HepG2 (cell line): Measurements from ENCODE around the gene KCNK7. TPM values are rescaled to one million over a fixed set of nuclear protein-coding genes. Genes with fewer than 3 reads are reported as not detected.

ENCODE experiments used
- ATAC-seq: fragments of 200-7000 bp; cut with Tn5 transposase; 3 replicates; pipeline ENCODE4 v1.9.1; 2020; ENCODE audit warnings: mild to moderate bottlenecking, moderate library complexity
- BruUV-seq: library from RNA; stranded (reverse); fragments of 400-500 nt; replicated peaks from 2 replicates; lab custom pipeline; 2021; lab: Mats Ljungman, UMichigan
- CTCF ChIA-PET: fragments of 300-600 bp; formaldehyde crosslinking; extraction: SDS; loops from one replicate; lab custom pipeline; 2021; ENCODE audit warnings: low total read pairs, inconsistent platforms, low intra/inter-chr PET ratio; lab: Yijun Ruan, JAX
- POLR2A ChIA-PET: fragments of 350-600 bp; sonication (Branson Sonifier 250); formaldehyde crosslinking; loops from one replicate; lab custom pipeline; 2020; ENCODE audit warnings: antibody characterized with exemption, inconsistent platforms; lab: Yijun Ruan, JAX
- DNase-seq: peaks from one replicate; pipeline ENCODE4 v3.0.0-alpha.2; 2015; ENCODE audit warnings: low spot score
- FAIRE-seq: peaks from 3 replicates; lab custom pipeline; 2011; peaks lifted over from hg19 to GRCh38; lab: Jason Lieb, UNC
- H2AFZ ChIP-seq: one replicate; pipeline ENCODE4 v1.6.1; 2011; ENCODE audit warnings: low read length, inconsistent platforms
- H3K27ac ChIP-seq: fragments of 300-600 bp; 3 replicates; pipeline ENCODE4 v1.8.0; 2011; ENCODE audit warnings: mixed run types, mild to moderate bottlenecking, mixed read lengths, low read length, inconsistent platforms; ENCODE audit not compliant: insufficient read depth; ENCODE audit errors: extremely low read length
- H3K27me3 ChIP-seq, 2 experiments: fragments of 200-600 bp in 1 of 2; 2 replicates in 1 of 2; 3 replicates in 1 of 2; pipeline versions ENCODE4 v1.6.0 to v1.8.0; 2011; ENCODE audit warnings: low read length in 2 of 2, mild to moderate bottlenecking in 2 of 2, moderate library complexity in 2 of 2, inconsistent platforms in 1 of 2; ENCODE audit not compliant: insufficient read depth in 2 of 2, control insufficient read depth in 1 of 2
- H3K36me3 ChIP-seq, 2 experiments: fragments of 200-600 bp in 1 of 2; replicated peaks in 1 of 2; 2 replicates in 1 of 2; 3 replicates in 1 of 2; pipeline versions ENCODE4 v1.5.1 to v1.8.0; 2011; ENCODE audit warnings: low read length in 2 of 2, inconsistent platforms in 1 of 2; ENCODE audit not compliant: insufficient read depth in 2 of 2, control insufficient read depth in 1 of 2
- H3K4me1 ChIP-seq: 2 replicates; pipeline ENCODE4 v1.5.1; 2012; ENCODE audit warnings: low read length, inconsistent platforms; ENCODE audit not compliant: insufficient read depth
- H3K4me2 ChIP-seq: 2 replicates; pipeline ENCODE4 v1.6.0; 2011; ENCODE audit warnings: low read depth, low read length, inconsistent platforms
- H3K4me3 ChIP-seq, 3 experiments: fragments of 200-600 bp in 1 of 3; sonication (generic), shearing (Covaris generic) in 1 of 3; replicated peaks in 1 of 3; 2 replicates each; pipeline ENCODE4 v1.5.1; 2011 to 2016; ENCODE audit warnings: low read length in 3 of 3, inconsistent platforms in 2 of 3, low read depth in 2 of 3, mild to moderate bottlenecking in 2 of 3, control low read depth in 1 of 3, mixed read lengths in 1 of 3; ENCODE audit not compliant: insufficient read depth in 1 of 3
- H3K79me2 ChIP-seq: one replicate; pipeline ENCODE4 v1.6.1; 2011; ENCODE audit warnings: low read length, inconsistent platforms; ENCODE audit not compliant: insufficient read depth
- H3K9ac ChIP-seq: 2 replicates; pipeline ENCODE4 v1.6.0; 2011; ENCODE audit warnings: mild to moderate bottlenecking, low read depth, low read length, inconsistent platforms; ENCODE audit not compliant: insufficient read depth
- H3K9me3 ChIP-seq: 2 replicates; pipeline ENCODE4 v1.5.1; 2012; ENCODE audit warnings: mild to moderate bottlenecking, low read length
- H4K20me1 ChIP-seq: 2 replicates; pipeline ENCODE4 v1.6.0; 2011; ENCODE audit warnings: inconsistent platforms, mild to moderate bottlenecking, low read length, moderate library complexity; ENCODE audit not compliant: insufficient read depth
- GABPA ChIP-seq, 2 experiments: IDR thresholded peaks; 2 replicates each; pipeline ENCODE4 v1.6.1; 2011 to 2016; ENCODE audit warnings: low read depth in 2 of 2, low read length in 1 of 2, missing biosample characterization in 1 of 2, missing genetic modification characterization in 1 of 2
- GRHL1 ChIP-seq: sonication (generic); formaldehyde crosslinking; conservative IDR thresholded peaks from 2 replicates; pipeline ENCODE4 v1.8.0; 2022; ENCODE audit warnings: missing genetic modification reagents
- NFE2L1 ChIP-seq: sonication (generic); formaldehyde crosslinking; IDR thresholded peaks from 2 replicates; pipeline ENCODE4 v1.4.0; 2020; ENCODE audit warnings: missing genetic modification reagents, mild to moderate bottlenecking, borderline replicate concordance
- PRDM4 ChIP-seq: sonication (generic); formaldehyde crosslinking; IDR thresholded peaks from 2 replicates; pipeline ENCODE4 v1.9.0; 2021; ENCODE audit warnings: missing genetic modification reagents, borderline replicate concordance
- REL ChIP-seq: sonication (generic); formaldehyde crosslinking; conservative IDR thresholded peaks from 2 replicates; pipeline ENCODE4 v1.8.0; 2022; ENCODE audit warnings: mild to moderate bottlenecking, missing genetic modification reagents, moderate library complexity
- ZNF687 ChIP-seq: sonication (generic); formaldehyde crosslinking; IDR thresholded peaks from 2 replicates; pipeline ENCODE4 v1.5.1; 2020; ENCODE audit warnings: mild to moderate bottlenecking, missing genetic modification reagents, moderate library complexity
- WGBS: methylation state at CpG from one replicate; pipeline ENCODE4 v1.1.6; 2017; ENCODE audit warnings: low lambda C conversion rate; 5-methylcytosine and 5-hydroxymethylcytosine counted together
- in situ Hi-C: cut with HindIII; loops from 2 replicates; pipeline ENCODE4 v1.10.0; 2017; ENCODE audit warnings: low pct_unique_long_range_greater_than_20kb; ENCODE audit not compliant: extremely low pct_ligation_motif_present
- intact Hi-C: fragments of 100-400 bp; cut with micrococcal nuclease; formaldehyde crosslinking; loops from one replicate; pipeline ENCODE4 v1.10.0; 2022; ENCODE audit not compliant: unreplicated experiment
- polyA plus RNA-seq, 8 experiments: library from polyadenylated mRNA; depleted of rRNA in 3 of 8; stranded (reverse) in 7 of 8; unstranded in 1 of 8; fragments of >200 nt; fragmentation: Illumina TruSeq in 4 of 8; extraction: Trizol in 4 of 8; gene quantifications; 2 replicates each; pipeline versions ENCODE4 v1.2.1 to v1.2.3, GENCODE V29; 2011 to 2016; ENCODE audit warnings: low read depth in 4 of 8, missing spikeins in 1 of 8, mixed read lengths in 1 of 8; ENCODE audit not compliant: insufficient read depth in 1 of 8
- total RNA-seq, 5 experiments: library from RNA; depleted of rRNA; stranded (reverse); fragments of >200 nt; fragmentation: Illumina TruSeq; extraction: Trizol; gene quantifications; 2 replicates each; pipeline ENCODE4 v1.2.3, GENCODE V29; 2016; ENCODE audit warnings: low read depth in 1 of 5

Gene KCNK7
- total and polyA plus RNA-seq, 2 of the 13 experiments (the other 11 are each of a cell fraction or from before 2014, with no cell fraction given), result 0.11 TPM; not detected in 1

GRCh38 chr11:65584723-65585171 lies 10.9 kb downstream of the KCNK7 start:
- ChIA-PET CTCF (no interaction called here), POLR2A (interaction anchor here (1.5 kb wide), 1 partner anchor 10 kb away, joined by 4 read pairs; the partner anchor contains the start of gene KCNK7)
- Histone ChIP-seq H3K9ac (no peak overlapping the region), H3K4me2 (no peak overlapping the region), H3K27me3 (no peaks in the 10 kb centered on the region), H3K9me3 (no peaks in the 10 kb centered on the region), H4K20me1 (no peaks in the 10 kb centered on the region), H3K4me1 (peaks cover 33% of the 10 kb centered on the region), H2AFZ (no peak overlapping the region), H3K27ac (no peak overlapping the region), H3K79me2 (no peaks in the 10 kb centered on the region), H3K4me3 (no peak overlapping the region), H3K36me3 (0 out of 5 replicates have a peak, but pooled peaks cover 0 to 4% of the 10 kb centered on the region in 2 experiments)
- no peak for TF ChIP-seq REL (CRISPR knock-in tag)
- DNase-seq, result no peak
- 93% methylated on average over 23 of the region's 46 CpGs for WGBS
- in situ Hi-C loops, result loop anchor here (5.0 kb wide), 1 partner anchor 42 kb away; no protein-coding TSS in a partner anchor
- no TSS peak for BruUV-seq
- ATAC-seq, result no peak
- intact Hi-C loops, result no loop called here
- no peak for FAIRE-seq

GRCh38 chr11:65584106-65584505 lies 11.5 kb downstream of the KCNK7 start:
- FAIRE-seq (no peak), ATAC-seq (no peak), DNase-seq (no peak)
- Histone ChIP-seq H3K4me2 (no peak overlapping the region), H3K27ac (no peak overlapping the region), H3K4me3 (no peak overlapping the region), H3K4me1 (peaks cover 29% of the 10 kb centered on the region), H2AFZ (no peak overlapping the region), H3K9me3 (no peaks in the 10 kb centered on the region), H3K27me3 (no peaks in the 10 kb centered on the region), H3K36me3 (0 out of 5 replicates have a peak, but pooled peaks cover 0 to 4% of the 10 kb centered on the region in 2 experiments), H3K9ac (no peak overlapping the region), H4K20me1 (no peaks in the 10 kb centered on the region), H3K79me2 (no peaks in the 10 kb centered on the region)
- WGBS, result 91% methylated on average over 8 of the region's 8 CpGs
- POLR2A ChIA-PET, result no interaction called here
- in situ Hi-C loops (no loop called here), intact Hi-C loops (no loop called here)
- no TSS peak for BruUV-seq
- TF ChIP-seq GRHL1 (CRISPR knock-in tag) (no peak), GABPA (IDR thresholded peaks at IDR 0.05; ENCODE audit: low read depth, low read length) (no peak), GABPA (CRISPR knock-in tag; IDR thresholded peaks at IDR 0.05; ENCODE audit: low read depth) (no peak), PRDM4 (CRISPR knock-in tag) (no peak), NFE2L1 (no peak), ZNF687 (CRISPR knock-in tag) (peak; percentile 17; the same call in 1 of the 2 replicates)
- CTCF ChIA-PET, result no interaction called here
